ENCODE data around the gene OBSCN. TPM values are rescaled to one million over a fixed set of nuclear protein-coding genes. Genes with fewer than 3 reads are reported as not detected.

Gene OBSCN
- total and polyA plus RNA-seq, 7 experiments from 2014 or later = 1.3 to 132 (median 76.4) TPM

DNA sequence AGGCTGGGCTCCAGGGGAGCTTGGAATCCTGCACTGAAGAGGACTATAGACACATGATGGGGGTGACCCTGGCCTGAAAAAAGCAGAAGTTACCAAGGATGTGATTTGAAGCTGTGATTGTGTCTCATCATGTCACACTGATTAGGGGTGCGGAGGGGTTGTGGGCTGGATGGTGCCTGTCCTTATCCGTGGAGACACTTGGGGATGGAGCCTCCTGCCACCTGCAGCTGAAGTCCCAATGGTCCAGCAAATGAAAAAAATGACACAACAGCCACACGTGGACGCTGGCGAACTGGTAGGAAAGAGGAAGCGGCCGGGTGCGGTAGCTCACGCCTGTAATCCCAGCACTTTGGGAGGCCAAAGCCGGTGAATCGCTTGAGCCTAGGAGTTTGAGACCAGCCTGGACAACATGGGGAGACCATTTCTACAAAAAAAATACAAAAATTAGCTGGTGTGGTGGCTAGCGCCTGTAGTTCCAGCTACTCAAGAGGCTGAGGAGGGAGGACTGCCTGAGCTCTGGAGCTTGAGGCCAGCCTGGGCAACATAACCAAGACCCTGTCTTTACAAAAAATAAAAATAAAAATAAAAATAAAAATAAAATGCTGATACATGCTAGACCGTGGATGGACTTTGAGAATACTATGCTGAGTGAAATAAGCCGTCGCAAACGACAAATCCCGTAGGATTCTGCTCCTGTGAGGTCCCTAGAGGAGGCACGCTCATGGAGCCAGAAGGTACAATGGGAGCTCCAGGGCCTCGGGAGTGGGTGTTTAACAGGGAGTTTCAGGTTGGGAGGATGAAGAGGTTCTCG, 43.1 kb upstream of the OBSCN start:
- Mint-ChIP-seq H3K27me3 (no peaks in the 10 kb centered on the region), H3K36me3 (no peaks in the 10 kb centered on the region), H3K9me3 (peaks cover 0 to 2% (median 0%) of the 10 kb centered on the region in 11 donors), H3K4me3 (peak overlapping the region; percentile 76 to 92 (median 88)), H3K4me1 (peaks cover 9 to 63% (median 45%) of the 10 kb centered on the region in 7 donors), H3K27ac (peak overlapping the region; percentile 87 to 98 (median 98))
- peak overlapping the region; percentile 92 for H3K27ac ChIP-seq (ENCODE audit: low read depth, low read length)
- peak overlapping the region; percentile 67 for H3K4me3 ChIP-seq (ENCODE audit: low read length)
- no peaks in the 10 kb centered on the region for H3K27me3 ChIP-seq (ENCODE audit: control insufficient read depth in 2 of 2, insufficient read depth in 2 of 2, low read length in 2 of 2)
- DNase-seq (no peak), ATAC-seq (no peak)
- POLR2A ChIA-PET = interaction anchor here (0.7 to 8.3 kb wide), 16 partner anchors 8 to 322 kb away, joined by 3 to 109 read pairs (median 8); partner anchors contain the start of genes GJC2, GUK1 and RNF187
- CTCF ChIA-PET = interaction anchor here (0.6 to 3.5 kb wide), 7 partner anchors 20 to 61 kb away, joined by 3 to 34 read pairs (median 3); partner anchors contain the start of genes C1orf35 and GUK1
- intact Hi-C loops (cut with micrococcal nuclease) = loop anchor here (1.0 to 10.0 kb wide), 13 partner anchors 8 to 1180 kb away; partner anchors contain the start of genes GUK1 (in 2 of the 2), ARF1 (in 1 of the 2), C1orf35 (in 1 of the 2) and CCSAP (in 1 of the 2)
- no peaks in the 10 kb centered on the region for H3K9me3 ChIP-seq (ENCODE audit: control insufficient read depth in 2 of 3, low read length in 3 of 3)
- peaks cover 14 to 39% of the 10 kb centered on the region in 2 donors for H3K4me1 ChIP-seq (ENCODE audit: control insufficient read depth in 2 of 2, insufficient read depth in 2 of 2, low read length in 2 of 2)
- peaks cover 0 to 12% (median 0%) of the 10 kb centered on the region in 3 experiments for H3K36me3 ChIP-seq (ENCODE audit: control insufficient read depth in 2 of 3, insufficient read depth in 3 of 3, low read length in 3 of 3)

DNA sequence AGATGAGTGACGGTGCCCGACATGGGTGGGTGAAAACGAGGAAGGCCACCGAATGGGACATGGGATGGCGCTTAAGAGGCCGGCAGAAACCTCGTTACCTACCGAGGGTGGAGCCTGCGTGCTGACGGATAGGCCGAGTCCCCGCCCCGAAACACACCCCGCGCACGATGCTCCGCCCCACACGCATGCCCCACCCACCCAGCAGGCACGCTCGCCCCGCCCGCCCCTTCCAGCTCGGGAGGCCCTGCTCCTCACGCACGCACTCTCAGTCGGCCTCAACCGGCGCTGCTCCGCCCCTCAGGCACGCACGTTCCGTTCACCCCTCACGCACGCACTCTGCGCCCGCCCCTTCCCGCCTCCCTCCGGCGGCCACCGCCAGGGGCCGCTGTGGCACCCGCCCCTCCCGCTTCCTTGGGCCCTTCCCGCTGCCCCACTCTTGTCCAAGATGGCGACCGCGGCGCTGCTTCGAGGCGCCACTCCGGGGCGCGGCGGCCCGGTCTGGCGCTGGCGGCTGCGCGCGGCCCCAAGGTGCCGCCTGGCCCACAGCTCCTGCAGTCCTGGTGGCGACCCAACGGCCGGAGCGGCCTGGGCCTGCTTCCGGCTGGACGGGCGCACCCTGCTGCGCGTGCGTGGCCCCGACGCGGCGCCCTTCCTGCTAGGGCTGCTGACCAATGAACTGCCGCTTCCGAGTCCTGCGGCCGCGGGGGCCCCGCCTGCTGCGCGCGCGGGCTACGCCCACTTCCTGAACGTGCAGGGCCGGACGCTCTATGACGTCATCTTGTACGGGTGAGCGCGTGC, 42.3 kb upstream of the OBSCN start, which contains the start of gene IBA57:
Gene IBA57, plus strand, starts transcription at position 433 of the 798 bp plus-strand sequence. Its CDS starts 13 bp downstream, at position 446.
- peaks cover 10 to 65% (median 48%) of the 10 kb centered on the region in 7 donors for H3K4me1 Mint-ChIP-seq

DNA sequence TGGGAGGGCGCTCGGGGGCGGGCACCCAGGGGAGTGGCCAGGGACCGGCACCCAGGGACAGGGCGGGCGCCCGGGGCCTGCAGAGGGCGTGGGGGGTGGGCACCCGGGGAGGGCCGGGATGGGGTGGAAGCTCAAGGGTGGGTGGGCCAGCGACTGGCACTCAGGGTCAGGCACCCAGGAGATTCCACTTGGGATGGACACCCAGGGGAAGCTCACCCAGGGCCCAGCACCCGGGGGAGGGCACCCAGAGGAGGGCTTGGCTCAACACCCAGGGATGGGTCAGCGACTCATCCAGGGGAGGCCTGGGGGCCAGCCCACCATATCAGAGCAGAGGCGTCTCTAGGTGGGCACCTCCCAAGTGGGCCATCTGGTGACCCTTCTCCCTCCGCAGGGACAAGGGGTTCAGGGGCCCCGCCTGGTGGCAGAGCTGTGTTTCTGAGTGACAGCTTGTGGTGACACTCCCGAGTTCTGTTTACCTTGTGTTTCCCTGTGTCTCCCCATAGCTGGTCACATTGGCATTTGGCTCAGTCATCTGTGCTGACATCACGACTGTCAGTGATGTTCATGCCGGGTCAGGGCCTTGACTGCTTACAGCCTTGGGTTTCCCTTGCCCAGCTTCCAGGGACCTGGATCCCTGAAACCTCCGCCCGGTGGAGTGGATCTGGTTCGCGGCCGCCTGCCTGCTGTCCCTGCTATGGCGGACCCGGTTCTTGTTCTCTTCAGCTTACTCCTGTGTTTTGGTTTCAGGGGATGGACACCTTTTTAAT, 41.5 kb upstream of the OBSCN start:
- H3K4me3 ChIP-seq (ENCODE audit: low read length) = peak overlapping the region; percentile 79
- intact Hi-C loops (cut with micrococcal nuclease) = loop anchor here (1.0 to 10.0 kb wide), 14 partner anchors 8 to 1178 kb away; partner anchors contain the start of genes MRPL55 (in 2 of the 2), ARF1 (in 1 of the 2), C1orf35 (in 1 of the 2) and CCSAP (in 1 of the 2)
- peak overlapping the region; percentile 87 to 98 (median 96) for H3K27ac Mint-ChIP-seq
- H3K36me3 Mint-ChIP-seq = no peaks in the 10 kb centered on the region
- H3K36me3 ChIP-seq (ENCODE audit: control insufficient read depth in 2 of 3, insufficient read depth in 3 of 3, low read length in 3 of 3) = peaks cover 0 to 17% (median 0%) of the 10 kb centered on the region in 3 experiments
- ATAC-seq (peak; percentile 24), DNase-seq (peak in 6 of 9 donors; percentile 52 to 77 (median 61))
- H3K27ac ChIP-seq (ENCODE audit: low read depth, low read length) = peak overlapping the region; percentile 97
- H3K4me1 ChIP-seq (ENCODE audit: control insufficient read depth in 2 of 2, insufficient read depth in 2 of 2, low read length in 2 of 2) = peaks cover 14 to 39% of the 10 kb centered on the region in 2 donors
- H3K27me3 ChIP-seq (ENCODE audit: control insufficient read depth in 2 of 2, insufficient read depth in 2 of 2, low read length in 2 of 2) = no peaks in the 10 kb centered on the region
- CTCF ChIA-PET = interaction anchor here (0.7 to 3.5 kb wide), 8 partner anchors 15 to 1089 kb away, joined by 3 to 34 read pairs (median 3); partner anchors contain the start of gene GUK1
- H3K9me3 Mint-ChIP-seq = peaks cover 0 to 2% (median 0%) of the 10 kb centered on the region in 11 donors
- H3K4me3 Mint-ChIP-seq = peak overlapping the region; percentile 76 to 90 (median 86)
- no peaks in the 10 kb centered on the region for H3K9me3 ChIP-seq (ENCODE audit: control insufficient read depth in 2 of 3, low read length in 3 of 3)
- H3K4me1 Mint-ChIP-seq = peaks cover 11 to 65% (median 49%) of the 10 kb centered on the region in 7 donors
- POLR2A ChIA-PET = interaction anchor here (0.6 to 8.3 kb wide), 13 partner anchors 10 to 320 kb away, joined by 3 to 109 read pairs (median 6); partner anchors contain the start of genes ARF1, GUK1 and RNF187
- no peaks in the 10 kb centered on the region for H3K27me3 Mint-ChIP-seq

More for the DNA sequence above, 42.3 kb upstream of the OBSCN start, which contains the start of gene IBA57:
- Histone ChIP-seq H3K4me1 (ENCODE audit: control insufficient read depth in 2 of 2, insufficient read depth in 2 of 2, low read length in 2 of 2) (peaks cover 14 to 39% of the 10 kb centered on the region in 2 donors), H3K9me3 (ENCODE audit: control insufficient read depth in 2 of 3, low read length in 3 of 3) (no peaks in the 10 kb centered on the region), H3K27ac (ENCODE audit: low read depth, low read length) (peak within 1 kb of the TSS; percentile 97), H3K4me3 (ENCODE audit: low read length) (peak within 1 kb of the TSS; percentile 79), H3K27me3 (ENCODE audit: control insufficient read depth in 2 of 2, insufficient read depth in 2 of 2, low read length in 2 of 2) (no peaks in the 10 kb centered on the region), H3K36me3 (ENCODE audit: control insufficient read depth in 2 of 3, insufficient read depth in 3 of 3, low read length in 3 of 3) (peaks cover 0 to 16% (median 0%) of the 10 kb centered on the region in 3 experiments)
- Mint-ChIP-seq H3K36me3 (no peaks in the 10 kb centered on the region), H3K4me3 (peak within 1 kb of the TSS; percentile 76 to 92 (median 88)), H3K9me3 (peaks cover 0 to 2% (median 0%) of the 10 kb centered on the region in 11 donors), H3K27ac (peak within 1 kb of the TSS; percentile 87 to 98 (median 98)), H3K27me3 (no peaks in the 10 kb centered on the region)
- ChIA-PET CTCF (interaction anchor here (0.6 to 3.5 kb wide), 7 partner anchors 21 to 1090 kb away, joined by 3 to 34 read pairs (median 3); partner anchors contain the start of genes C1orf35 and GUK1), POLR2A (interaction anchor here (0.7 to 8.3 kb wide), 19 partner anchors 9 to 321 kb away, joined by 3 to 109 read pairs (median 6); partner anchors contain the start of genes ARF1, GUK1 and RNF187)
- DNase-seq (peak; percentile 99 to 100 (median 100)), ATAC-seq (peak; percentile 89)
- intact Hi-C loops (cut with micrococcal nuclease) = loop anchor here (1.0 to 10.0 kb wide), 18 partner anchors 9 to 1179 kb away; partner anchors contain the start of genes ARF1 (in 2 of the 2), C1orf35 (in 2 of the 2), GUK1 (in 2 of the 2) and MRPL55 (in 2 of the 2)

DNA sequence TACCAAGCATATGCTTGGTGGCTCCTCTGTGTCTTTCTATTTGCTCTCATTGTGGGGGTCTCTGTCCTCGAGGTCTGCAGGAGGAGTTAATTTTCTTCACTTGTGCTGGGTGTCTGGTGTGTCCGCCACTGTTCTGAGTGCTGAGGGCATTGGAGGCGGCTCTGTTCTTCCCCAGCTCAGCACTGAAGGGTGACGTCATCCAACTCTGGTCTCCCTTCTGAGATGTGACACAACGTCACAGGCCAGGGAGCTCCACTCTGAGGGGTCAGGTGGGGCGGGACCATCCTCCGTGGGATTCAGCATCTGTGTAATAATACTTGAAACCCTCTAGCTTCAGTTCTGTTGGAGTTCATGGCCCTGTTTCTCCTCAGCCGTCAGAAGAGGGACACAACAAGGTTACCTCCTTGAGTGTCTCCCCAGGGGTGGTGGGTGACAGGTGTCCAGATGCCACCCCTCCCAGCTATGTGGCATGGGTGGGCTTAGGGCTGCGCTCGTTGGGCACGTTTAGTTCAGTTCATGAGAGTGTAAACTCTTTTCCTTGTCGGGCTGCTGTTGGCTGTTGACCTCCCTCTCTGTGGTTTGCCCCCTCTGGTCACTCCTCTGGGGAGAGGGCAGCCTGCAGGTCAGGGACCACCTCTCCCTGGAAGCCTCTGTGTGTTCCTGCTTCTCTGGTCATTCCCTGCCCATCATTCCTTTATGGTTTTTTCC, 39.1 kb upstream of the OBSCN start:
- Mint-ChIP-seq H3K27me3 (no peaks in the 10 kb centered on the region), H3K36me3 (no peaks in the 10 kb centered on the region), H3K9me3 (peaks cover 0 to 2% (median 0%) of the 10 kb centered on the region in 11 donors), H3K27ac (peak overlapping the region in 5 of 9 donors; percentile 79 to 98 (median 83)), H3K4me1 (peaks cover 14 to 53% (median 44%) of the 10 kb centered on the region in 7 donors), H3K4me3 (no peak overlapping the region)
- Histone ChIP-seq H3K27me3 (ENCODE audit: control insufficient read depth in 2 of 2, insufficient read depth in 2 of 2, low read length in 2 of 2) (no peaks in the 10 kb centered on the region), H3K4me1 (ENCODE audit: control insufficient read depth in 2 of 2, insufficient read depth in 2 of 2, low read length in 2 of 2) (peaks cover 14 to 21% of the 10 kb centered on the region in 2 donors), H3K9me3 (ENCODE audit: control insufficient read depth in 2 of 3, low read length in 3 of 3) (no peaks in the 10 kb centered on the region), H3K27ac (ENCODE audit: low read depth, low read length) (no peak overlapping the region), H3K4me3 (ENCODE audit: low read length) (no peak overlapping the region), H3K36me3 (ENCODE audit: control insufficient read depth in 2 of 3, insufficient read depth in 3 of 3, low read length in 3 of 3) (peaks cover 0 to 21% (median 0%) of the 10 kb centered on the region in 3 experiments)
- ATAC-seq = no peak
- ChIA-PET CTCF (interaction anchor here (1.3 kb wide), 1 partner anchor 28 kb away, joined by 3 read pairs; the partner anchor contains the start of gene GUK1), POLR2A (interaction anchor here (1.7 to 8.3 kb wide), 2 partner anchors 31 to 36 kb away, joined by 4 to 109 read pairs; partner anchors contain the start of gene GUK1)
- DNase-seq = no peak
- intact Hi-C loops (cut with micrococcal nuclease) = loop anchor here (5.0 to 10.0 kb wide), 2 partner anchors 431 to 1176 kb away; partner anchors contain the start of genes CCSAP (in 1 of the 2), JMJD4 (in 1 of the 2) and SNAP47 (in 1 of the 2)

DNA sequence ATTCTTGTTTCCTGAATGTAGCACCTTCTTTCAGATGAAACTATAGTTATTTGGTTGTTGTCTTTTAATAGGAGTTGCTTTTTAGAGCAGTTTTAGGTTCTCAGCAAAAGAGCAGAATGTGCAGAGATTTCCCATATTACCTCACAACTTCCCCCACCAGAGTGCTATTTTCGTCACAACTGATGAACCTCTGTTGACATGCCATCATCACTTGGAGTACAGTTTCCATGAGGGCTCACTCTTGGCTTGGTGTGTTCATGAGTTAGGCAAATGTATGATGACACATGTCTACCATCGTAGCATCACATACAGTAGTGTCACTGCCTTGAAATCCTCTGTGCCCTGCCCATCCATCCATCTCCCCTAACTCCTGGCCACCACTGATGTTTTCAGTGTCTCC, 38.5 kb upstream of the OBSCN start:
- H3K4me1 ChIP-seq (ENCODE audit: control insufficient read depth in 2 of 2, insufficient read depth in 2 of 2, low read length in 2 of 2) = peaks cover 14 to 18% of the 10 kb centered on the region in 2 donors
- intact Hi-C loops (cut with micrococcal nuclease) = loop anchor here (5.0 to 10.0 kb wide), 2 partner anchors 432 to 1175 kb away; partner anchors contain the start of genes CCSAP (in 1 of the 2), JMJD4 (in 1 of the 2) and SNAP47 (in 1 of the 2)
- ChIA-PET POLR2A (no interaction called here), CTCF (interaction anchor here (1.3 kb wide), 1 partner anchor 29 kb away, joined by 3 read pairs; the partner anchor contains the start of gene GUK1)
- H3K9me3 ChIP-seq (ENCODE audit: control insufficient read depth in 2 of 3, low read length in 3 of 3) = no peaks in the 10 kb centered on the region
- H3K27me3 ChIP-seq (ENCODE audit: control insufficient read depth in 2 of 2, insufficient read depth in 2 of 2, low read length in 2 of 2) = no peaks in the 10 kb centered on the region
- no peak overlapping the region for H3K27ac ChIP-seq (ENCODE audit: low read depth, low read length)
- Mint-ChIP-seq H3K27ac (peak overlapping the region in 5 of 9 donors; percentile 39 to 83 (median 73)), H3K36me3 (no peaks in the 10 kb centered on the region), H3K4me3 (no peak overlapping the region), H3K9me3 (no peaks in the 10 kb centered on the region), H3K27me3 (no peaks in the 10 kb centered on the region), H3K4me1 (peaks cover 12 to 47% (median 38%) of the 10 kb centered on the region in 7 donors)
- H3K4me3 ChIP-seq (ENCODE audit: low read length) = no peak overlapping the region
- no peak for DNase-seq
- peaks cover 0 to 21% (median 0%) of the 10 kb centered on the region in 3 experiments for H3K36me3 ChIP-seq (ENCODE audit: control insufficient read depth in 2 of 3, insufficient read depth in 3 of 3, low read length in 3 of 3)
- ATAC-seq = no peak

Data from naive thymus-derived CD4-positive, alpha-beta T cell (primary cell).